GM12878 (cell line): ENCODE data around the gene RBM10. TPM values are rescaled to one million over a fixed set of nuclear protein-coding genes. Genes with fewer than 3 reads are reported as not detected.

ENCODE experiments used
- ATAC-seq: fragments of 200-7000 bp; cut with Tn5 transposase; 3 replicates; pipeline ENCODE4 v1.9.1; 2020; ENCODE audit warnings: mild to moderate bottlenecking, moderate library complexity
- BruUV-seq: library from RNA; stranded (reverse); fragments of 400-500 nt; replicated peaks from 2 replicates; lab custom pipeline; 2021; lab: Mats Ljungman, UMichigan
- CTCF ChIA-PET: fragments of 300-600 bp; sonication (Branson Sonifier 250); formaldehyde crosslinking; extraction: SDS; loops from one replicate; lab custom pipeline; 2021; ENCODE audit warnings: inconsistent platforms; lab: Yijun Ruan, JAX
- POLR2A ChIA-PET: fragments of 350-600 bp; formaldehyde crosslinking; extraction: SDS; loops from one replicate; lab custom pipeline; 2021; ENCODE audit warnings: inconsistent platforms; lab: Charles Lee
- RAD21 ChIA-PET: fragments of 300-600 bp; sonication (Branson Sonifier 250); formaldehyde crosslinking; loops from one replicate; lab custom pipeline; 2023; ENCODE audit warnings: antibody characterized with exemption; ENCODE audit not compliant: unreplicated experiment; lab: Charles Lee
- SMC1A ChIA-PET: fragments of 300-600 bp; sonication (Branson Sonifier 250); formaldehyde crosslinking; loops from one replicate; lab custom pipeline; 2023; ENCODE audit not compliant: unreplicated experiment, uncharacterized antibody; lab: Charles Lee
- DNase-seq: peaks from one replicate; pipeline ENCODE4 v3.0.0-alpha.2; 2011; ENCODE audit warnings: low read depth, low spot score
- FAIRE-seq: peaks from 3 replicates; lab custom pipeline; 2011; peaks lifted over from hg19 to GRCh38; lab: Jason Lieb, UNC
- H2AFZ ChIP-seq: 2 replicates; pipeline ENCODE4 v1.6.0; 2011; ENCODE audit warnings: low read depth, low read length, control low read depth; ENCODE audit not compliant: control insufficient read depth
- H3K27ac ChIP-seq: 2 replicates; pipeline ENCODE4 v1.5.1; 2011; ENCODE audit warnings: control low read depth; ENCODE audit not compliant: control insufficient read depth, insufficient read depth
- H3K27me3 ChIP-seq, 2 experiments: replicated peaks in 1 of 2; 2 replicates each; pipeline versions ENCODE4 v1.6.0 to v1.6.1; 2011; ENCODE audit warnings: low read length in 1 of 2; ENCODE audit not compliant: control insufficient read depth in 2 of 2, insufficient read depth in 2 of 2
- H3K36me3 ChIP-seq, 2 experiments: 2 replicates each; pipeline ENCODE4 v1.5.1; 2011; ENCODE audit warnings: low read length in 1 of 2; ENCODE audit not compliant: control insufficient read depth in 2 of 2, insufficient read depth in 2 of 2
- H3K4me1 ChIP-seq: 2 replicates; pipeline ENCODE4 v1.6.1; 2011; ENCODE audit warnings: mild to moderate bottlenecking, low read length, moderate library complexity, mixed read lengths; ENCODE audit not compliant: control insufficient read depth, insufficient read depth
- H3K4me2 ChIP-seq: 2 replicates; pipeline ENCODE4 v1.6.0; 2011; ENCODE audit warnings: control low read depth; ENCODE audit not compliant: control insufficient read depth, insufficient read depth
- H3K4me3 ChIP-seq: fragments of 200-600 bp; sonication (generic); 2 replicates; pipeline ENCODE4 v1.5.1; 2016
- H3K79me2 ChIP-seq: 2 replicates; pipeline ENCODE4 v1.6.0; 2011; ENCODE audit warnings: low read length; ENCODE audit not compliant: control insufficient read depth, insufficient read depth
- H3K9ac ChIP-seq: 2 replicates; pipeline ENCODE4 v1.8.0; 2011; ENCODE audit warnings: low read length, control low read depth, mixed read lengths; ENCODE audit not compliant: control insufficient read depth, insufficient read depth
- H3K9me3 ChIP-seq: replicated peaks from 3 replicates; pipeline ENCODE4 v1.5.1; 2011; ENCODE audit warnings: mild to moderate bottlenecking, low read length; ENCODE audit not compliant: control insufficient read depth, insufficient read depth
- H4K20me1 ChIP-seq: 2 replicates; pipeline ENCODE4 v1.6.0; 2011; ENCODE audit not compliant: control insufficient read depth, insufficient read depth
- ASH2L ChIP-seq: fragments of 300-600, 200-600 bp; sonication (generic); IDR thresholded peaks from 2 replicates; pipeline ENCODE4 v1.6.1; 2017; ENCODE audit warnings: low read depth, mild to moderate bottlenecking, borderline replicate concordance
- DPF2 ChIP-seq: fragments of 450-650 bp; IDR thresholded peaks from 2 replicates; pipeline ENCODE4 v1.6.1; 2017; ENCODE audit warnings: mild to moderate bottlenecking
- HDAC6 ChIP-seq: fragments of 200-600 bp; sonication (generic); IDR thresholded peaks from one replicate; pipeline ENCODE4 v1.8.0; 2017; ENCODE audit warnings: antibody characterized with exemption; ENCODE audit not compliant: unreplicated experiment
- IKZF2 ChIP-seq, 2 experiments: fragments of 450-650 bp; IDR thresholded peaks; 2 replicates each; pipeline ENCODE4 v1.6.1; 2017; ENCODE audit warnings: mild to moderate bottlenecking in 2 of 2, moderate library complexity in 2 of 2
- JUNB ChIP-seq: IDR thresholded peaks from 2 replicates; pipeline ENCODE4 v1.6.1; 2016; ENCODE audit warnings: antibody characterized with exemption, mild to moderate bottlenecking
- LARP7 ChIP-seq: fragments of 450-650 bp; IDR thresholded peaks from 2 replicates; pipeline ENCODE4 v1.6.1; 2017; ENCODE audit warnings: mild to moderate bottlenecking
- MYB ChIP-seq: fragments of 150-350 bp; IDR thresholded peaks from 2 replicates; pipeline ENCODE4 v1.6.1; 2014; ENCODE audit warnings: mild to moderate bottlenecking, low read depth, low read length, borderline replicate concordance
- NR2C2 ChIP-seq: IDR thresholded peaks from 2 replicates; pipeline ENCODE4 v1.6.1; 2011; ENCODE audit warnings: borderline replicate concordance, low read depth; ENCODE audit not compliant: control insufficient read depth, insufficient read length
- NRF1 ChIP-seq: conservative IDR thresholded peaks from 2 replicates; pipeline ENCODE4 v1.6.1; 2011; ENCODE audit warnings: mild to moderate bottlenecking, low read depth, low read length, improper control_type of control experiment
- RAD51 ChIP-seq: fragments of 450-650 bp; IDR thresholded peaks from 2 replicates; pipeline ENCODE4 v1.6.1; 2016; ENCODE audit warnings: moderate library complexity, mild to moderate bottlenecking, inconsistent platforms
- SIX5 ChIP-seq: IDR thresholded peaks from 2 replicates; pipeline ENCODE4 v1.6.1; 2011; ENCODE audit warnings: mild to moderate bottlenecking, low read depth, low read length, moderate library complexity; ENCODE audit not compliant: severe bottlenecking
- SP1 ChIP-seq: IDR thresholded peaks from one replicate; pipeline ENCODE4 v1.6.1; 2011; ENCODE audit warnings: low read depth, low read length
- STAT3 ChIP-seq: IDR thresholded peaks from 2 replicates; pipeline ENCODE4 v1.6.1; 2011; ENCODE audit warnings: low read depth, low read length, improper control_type of control experiment
- TCF3 ChIP-seq: IDR thresholded peaks from 2 replicates; pipeline ENCODE4 v1.6.1; 2012; ENCODE audit warnings: low read depth, mild to moderate bottlenecking, low read length, borderline replicate concordance; ENCODE audit not compliant: insufficient read depth
- YBX1 ChIP-seq: fragments of 450-650 bp; IDR thresholded peaks from 2 replicates; pipeline ENCODE4 v1.6.1; 2016; ENCODE audit warnings: antibody characterized with exemption
- YY1 ChIP-seq: IDR thresholded peaks from 2 replicates; pipeline ENCODE4 v1.6.1; 2011; ENCODE audit warnings: low read depth, mild to moderate bottlenecking, low read length
- ZNF24 ChIP-seq: fragments of 450-650 bp; IDR thresholded peaks from 2 replicates; pipeline ENCODE4 v1.6.1; 2017; ENCODE audit warnings: antibody characterized with exemption, mild to moderate bottlenecking
- WGBS: methylation state at CpG from one replicate; pipeline ENCODE4 v1.1.6; 2016; ENCODE audit warnings: low lambda C conversion rate; ENCODE audit not compliant: insufficient replicate concordance, insufficient coverage; ENCODE audit errors: missing lambda C conversion rate; 5-methylcytosine and 5-hydroxymethylcytosine counted together
- in situ Hi-C: fragments of 300-500 bp; cut with MboI; formaldehyde crosslinking; loops from 9 replicates; pipeline ENCODE4 v1.14.3; 2018; ENCODE audit warnings: mixed read lengths
- intact Hi-C: fragments of 100-400 bp; cut with micrococcal nuclease; formaldehyde crosslinking; loops from one replicate; pipeline ENCODE4 v1.14.2; 2022; ENCODE audit not compliant: unreplicated experiment
- polyA plus RNA-seq, 11 experiments: library from polyadenylated mRNA; depleted of rRNA in 4 of 11; unstranded in 6 of 11; stranded (reverse) in 5 of 11; fragments of >200 nt; fragmentation: Nextera tagmentation in 4 of 11; fragmentation: Illumina TruSeq in 1 of 11; extraction: Ambion mirVana in 4 of 11; extraction: Trizol in 1 of 11; gene quantifications; 1 replicate in 1 of 11; 2 replicates in 10 of 11; pipeline versions ENCODE4 v1.2.1 to v1.2.3, GENCODE V29; 2011 to 2016; ENCODE audit warnings: inconsistent platforms in 2 of 11, missing spikeins in 2 of 11, low read depth in 1 of 11
- total RNA-seq, 4 experiments: library from RNA; depleted of rRNA in 3 of 4; stranded (reverse); fragments of >200 nt in 3 of 4; fragmentation: Illumina TruSeq in 1 of 4; extraction: Trizol in 1 of 4; gene quantifications; 2 replicates each; pipeline versions ENCODE4 v1.2.1 to v1.2.3, GENCODE V29; 2013 to 2021
- TF ChIP-seq, protein P1 (sequence below): fragments of 450-650 bp; IDR thresholded peaks from 2 replicates; pipeline ENCODE4 v1.6.1; 2016; ENCODE audit warnings: mild to moderate bottlenecking, moderate library complexity, borderline replicate concordance
- TF ChIP-seq, protein P2 (sequence below): fragments of 450-650 bp; IDR thresholded peaks from 2 replicates; pipeline ENCODE4 v1.6.1; 2016; ENCODE audit warnings: mild to moderate bottlenecking

RBM10 gene
- total and polyA plus RNA-seq, 10 of the 15 experiments (the other 5 are each of a cell fraction or from before 2014, with no cell fraction given): 1.4 to 60.0 (median 29.8) TPM

DNA sequence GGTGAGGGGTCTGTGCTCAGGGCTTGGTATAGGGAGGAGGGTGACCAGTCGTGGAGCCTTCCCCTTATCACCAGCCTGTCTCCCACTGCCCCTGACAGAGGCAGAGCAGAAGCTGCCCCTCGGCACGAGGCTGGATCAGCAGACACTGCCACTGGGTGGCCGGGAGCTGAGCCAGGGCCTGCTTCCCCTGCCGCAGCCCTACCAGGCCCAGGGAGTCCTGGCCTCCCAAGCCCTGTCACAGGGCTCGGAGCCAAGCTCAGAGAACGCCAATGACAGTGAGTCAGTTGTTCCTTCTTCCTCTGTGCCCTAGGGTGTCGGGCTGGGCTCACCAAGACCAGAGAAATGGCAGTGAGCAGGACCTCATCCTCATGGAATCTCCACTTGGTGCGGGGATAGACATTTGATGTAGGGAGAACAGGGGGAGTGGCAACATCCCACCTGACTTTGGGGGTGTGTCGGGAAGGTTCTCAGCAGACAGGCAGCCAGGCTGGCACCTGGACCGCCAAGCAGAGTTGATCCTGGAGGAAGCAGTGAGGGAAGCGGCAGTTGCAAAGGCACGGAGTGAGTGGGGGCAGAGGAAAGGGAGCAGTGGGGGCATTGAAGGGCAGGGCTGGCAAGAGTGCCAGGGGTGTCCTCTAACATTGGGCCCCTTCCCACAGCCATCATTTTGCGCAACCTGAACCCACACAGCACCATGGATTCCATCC, 34.4 kb downstream of the RBM10 start:
- no TSS peak for BruUV-seq
- Histone ChIP-seq H3K4me3 (no peak overlapping the region), H2AFZ (no peak overlapping the region), H3K9ac (no peak overlapping the region), H3K79me2 (no peaks in the 10 kb centered on the region), H4K20me1 (no peaks in the 10 kb centered on the region), H3K4me1 (no peaks in the 10 kb centered on the region), H3K9me3 (no peaks in the 10 kb centered on the region), H3K36me3 (peaks cover 0 to 19% of the 10 kb centered on the region in 2 experiments; a peak in 3 of 4 replicates), H3K27ac (no peak overlapping the region), H3K27me3 (no peaks in the 10 kb centered on the region; a peak in 1 of 4 replicates), H3K4me2 (no peak overlapping the region)
- ChIA-PET POLR2A (no interaction called here), RAD21 (no interaction called here), CTCF (no interaction called here), SMC1A (no interaction called here)
- no peak for FAIRE-seq
- in situ Hi-C loops (no loop called here), intact Hi-C loops (no loop called here)
- WGBS: 62% methylated on average over 14 of the region's 14 CpGs
- ATAC-seq: no peak
- no peak for DNase-seq
- TF ChIP-seq SIX5 (no peak), SP1 (no peak), NRF1 (no peak), IKZF2 (IDR thresholded peaks at IDR 0.05) (no peak), DPF2 (no peak), STAT3 (no peak), TCF3 (no peak), MYB (no peak), NR2C2 (no peak), HDAC6 (no peak), YBX1 (no peak), ASH2L (no peak), JUNB (no peak), YY1 (no peak), ZNF24 (no peak), LARP7 (no peak), RAD51 (no peak)
- TF ChIP-seq, protein P1, sequence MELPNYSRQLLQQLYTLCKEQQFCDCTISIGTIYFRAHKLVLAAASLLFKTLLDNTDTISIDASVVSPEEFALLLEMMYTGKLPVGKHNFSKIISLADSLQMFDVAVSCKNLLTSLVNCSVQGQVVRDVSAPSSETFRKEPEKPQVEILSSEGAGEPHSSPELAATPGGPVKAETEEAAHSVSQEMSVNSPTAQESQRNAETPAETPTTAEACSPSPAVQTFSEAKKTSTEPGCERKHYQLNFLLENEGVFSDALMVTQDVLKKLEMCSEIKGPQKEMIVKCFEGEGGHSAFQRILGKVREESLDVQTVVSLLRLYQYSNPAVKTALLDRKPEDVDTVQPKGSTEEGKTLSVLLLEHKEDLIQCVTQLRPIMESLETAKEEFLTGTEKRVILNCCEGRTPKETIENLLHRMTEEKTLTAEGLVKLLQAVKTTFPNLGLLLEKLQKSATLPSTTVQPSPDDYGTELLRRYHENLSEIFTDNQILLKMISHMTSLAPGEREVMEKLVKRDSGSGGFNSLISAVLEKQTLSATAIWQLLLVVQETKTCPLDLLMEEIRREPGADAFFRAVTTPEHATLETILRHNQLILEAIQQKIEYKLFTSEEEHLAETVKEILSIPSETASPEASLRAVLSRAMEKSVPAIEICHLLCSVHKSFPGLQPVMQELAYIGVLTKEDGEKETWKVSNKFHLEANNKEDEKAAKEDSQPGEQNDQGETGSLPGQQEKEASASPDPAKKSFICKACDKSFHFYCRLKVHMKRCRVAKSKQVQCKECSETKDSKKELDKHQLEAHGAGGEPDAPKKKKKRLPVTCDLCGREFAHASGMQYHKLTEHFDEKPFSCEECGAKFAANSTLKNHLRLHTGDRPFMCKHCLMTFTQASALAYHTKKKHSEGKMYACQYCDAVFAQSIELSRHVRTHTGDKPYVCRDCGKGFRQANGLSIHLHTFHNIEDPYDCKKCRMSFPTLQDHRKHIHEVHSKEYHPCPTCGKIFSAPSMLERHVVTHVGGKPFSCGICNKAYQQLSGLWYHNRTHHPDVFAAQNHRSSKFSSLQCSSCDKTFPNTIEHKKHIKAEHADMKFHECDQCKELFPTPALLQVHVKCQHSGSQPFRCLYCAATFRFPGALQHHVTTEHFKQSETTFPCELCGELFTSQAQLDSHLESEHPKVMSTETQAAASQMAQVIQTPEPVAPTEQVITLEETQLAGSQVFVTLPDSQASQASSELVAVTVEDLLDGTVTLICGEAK: no peak
- TF ChIP-seq, protein P2, sequence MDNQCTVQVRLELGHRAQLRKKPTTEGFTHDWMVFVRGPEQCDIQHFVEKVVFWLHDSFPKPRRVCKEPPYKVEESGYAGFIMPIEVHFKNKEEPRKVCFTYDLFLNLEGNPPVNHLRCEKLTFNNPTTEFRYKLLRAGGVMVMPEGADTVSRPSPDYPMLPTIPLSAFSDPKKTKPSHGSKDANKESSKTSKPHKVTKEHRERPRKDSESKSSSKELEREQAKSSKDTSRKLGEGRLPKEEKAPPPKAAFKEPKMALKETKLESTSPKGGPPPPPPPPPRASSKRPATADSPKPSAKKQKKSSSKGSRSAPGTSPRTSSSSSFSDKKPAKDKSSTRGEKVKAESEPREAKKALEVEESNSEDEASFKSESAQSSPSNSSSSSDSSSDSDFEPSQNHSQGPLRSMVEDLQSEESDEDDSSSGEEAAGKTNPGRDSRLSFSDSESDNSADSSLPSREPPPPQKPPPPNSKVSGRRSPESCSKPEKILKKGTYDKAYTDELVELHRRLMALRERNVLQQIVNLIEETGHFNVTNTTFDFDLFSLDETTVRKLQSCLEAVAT: no peak
